Fibroblast of pulmonary artery (primary cell): ENCODE measurements around the gene ITSN1.

Source experiments
- DNase-seq: peaks from one replicate; pipeline ENCODE4 v3.0.0-alpha.2; 2010; ENCODE audit warnings: low read depth
- H3K4me3 ChIP-seq: replicated peaks from 2 replicates; pipeline ENCODE4 v1.5.1; 2011; ENCODE audit warnings: low read depth, mild to moderate bottlenecking, control low read depth, low read length, moderate library complexity
- TF ChIP-seq, protein P1 (sequence below): IDR thresholded peaks from 2 replicates; pipeline ENCODE4 v1.5.1; 2011; ENCODE audit warnings: mild to moderate bottlenecking, control low read depth, low read length, inconsistent platforms; ENCODE audit errors: missing control alignments

ITSN1 gene

GRCh38 chr21:33816174-33816573, 173.9 kb downstream of the ITSN1 start:
- TF ChIP-seq, protein P1, sequence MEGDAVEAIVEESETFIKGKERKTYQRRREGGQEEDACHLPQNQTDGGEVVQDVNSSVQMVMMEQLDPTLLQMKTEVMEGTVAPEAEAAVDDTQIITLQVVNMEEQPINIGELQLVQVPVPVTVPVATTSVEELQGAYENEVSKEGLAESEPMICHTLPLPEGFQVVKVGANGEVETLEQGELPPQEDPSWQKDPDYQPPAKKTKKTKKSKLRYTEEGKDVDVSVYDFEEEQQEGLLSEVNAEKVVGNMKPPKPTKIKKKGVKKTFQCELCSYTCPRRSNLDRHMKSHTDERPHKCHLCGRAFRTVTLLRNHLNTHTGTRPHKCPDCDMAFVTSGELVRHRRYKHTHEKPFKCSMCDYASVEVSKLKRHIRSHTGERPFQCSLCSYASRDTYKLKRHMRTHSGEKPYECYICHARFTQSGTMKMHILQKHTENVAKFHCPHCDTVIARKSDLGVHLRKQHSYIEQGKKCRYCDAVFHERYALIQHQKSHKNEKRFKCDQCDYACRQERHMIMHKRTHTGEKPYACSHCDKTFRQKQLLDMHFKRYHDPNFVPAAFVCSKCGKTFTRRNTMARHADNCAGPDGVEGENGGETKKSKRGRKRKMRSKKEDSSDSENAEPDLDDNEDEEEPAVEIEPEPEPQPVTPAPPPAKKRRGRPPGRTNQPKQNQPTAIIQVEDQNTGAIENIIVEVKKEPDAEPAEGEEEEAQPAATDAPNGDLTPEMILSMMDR = no peak
- no peak for DNase-seq
- no peak overlapping the region for H3K4me3 ChIP-seq

GRCh38 chr21:33817138-33817537, 174.8 kb downstream of the ITSN1 start:
- DNase-seq = no peak
- H3K4me3 ChIP-seq = no peak overlapping the region
- TF ChIP-seq, protein P1 = no peak

- no peak overlapping the region for H3K4me3 ChIP-seq
- TF ChIP-seq, protein P1 = no peak
- DNase-seq = no peak
These were observed 175.6 kb downstream of the ITSN1 start for GRCh38 chr21:33817663-33818451.

DNA sequence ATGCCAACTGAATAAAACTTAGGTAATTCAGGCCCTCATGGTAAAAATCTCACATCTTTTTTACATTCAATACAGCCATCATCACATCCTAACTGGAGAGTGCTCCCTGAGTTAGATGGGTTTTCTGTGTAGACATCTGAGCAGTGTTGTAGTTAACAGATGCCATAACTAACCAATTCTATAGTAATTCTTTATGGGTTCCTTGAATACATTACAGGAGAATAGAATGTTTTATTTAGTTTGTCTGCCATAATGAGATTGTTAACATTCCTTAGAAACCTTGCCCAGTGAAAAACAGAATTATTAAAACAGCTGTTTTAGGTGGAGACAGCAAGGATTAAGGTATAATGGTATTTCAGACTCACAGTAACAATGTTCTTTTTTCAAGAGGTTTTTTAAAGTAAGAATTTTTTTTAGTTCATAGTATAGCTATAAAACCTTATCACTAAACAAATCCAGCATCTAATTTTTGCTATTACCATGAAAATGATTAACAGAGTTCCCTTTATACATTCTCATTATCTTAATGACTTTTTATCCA, 178.0 kb downstream of the ITSN1 start:
- DNase-seq = no peak
- no peak overlapping the region for H3K4me3 ChIP-seq
- TF ChIP-seq, protein P1 = no peak

DNA sequence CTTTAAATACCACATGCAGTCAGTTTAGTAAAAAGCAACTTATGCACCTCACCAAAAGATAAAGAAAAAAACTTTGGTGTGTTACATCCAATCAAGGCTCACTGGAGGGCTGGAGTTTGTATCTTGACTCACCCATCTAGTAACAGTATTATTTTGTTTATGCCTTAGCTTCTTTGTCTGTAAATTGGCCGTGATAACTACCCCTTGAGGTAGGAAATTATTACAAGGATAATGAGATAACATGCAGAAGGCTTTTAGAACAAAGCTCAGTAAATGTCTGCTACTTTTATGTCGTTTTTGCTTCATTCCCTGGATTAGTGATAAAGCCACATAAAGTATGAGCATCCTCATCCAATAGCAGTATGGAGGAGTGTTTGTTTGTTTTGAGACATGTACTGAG, 178.5 kb downstream of the ITSN1 start:
- no peak for DNase-seq
- no peak overlapping the region for H3K4me3 ChIP-seq
- TF ChIP-seq, protein P1 = no peak

- no peak overlapping the region for H3K4me3 ChIP-seq
- no peak for DNase-seq
- TF ChIP-seq, protein P1 = no peak
These were observed 179.4 kb downstream of the ITSN1 start for GRCh38 chr21:33821503-33822322.
